Measurements from ENCODE around the gene NUAK2. TPM values are rescaled to one million over a fixed set of nuclear protein-coding genes. Genes with fewer than 3 reads are reported as not detected.

Gene NUAK2
- total RNA-seq, 1 donor from 2014 or later: 1.2 TPM

- DNase-seq (no peak), ATAC-seq (ENCODE audit: poor library complexity) (no peak)
- intact Hi-C loops (cut with DNase I): no loop called here
Measured at GRCh38 chr1:205268846-205269680, 52.5 kb downstream of the NUAK2 start.

- no peak for DNase-seq
- intact Hi-C loops (cut with DNase I): no loop called here
- no peak for ATAC-seq (ENCODE audit: poor library complexity)
Measured at GRCh38 chr1:205267306-205267902, 54.1 kb downstream of the NUAK2 start.

- no peak for ATAC-seq (ENCODE audit: poor library complexity)
- intact Hi-C loops (cut with DNase I): no loop called here
- DNase-seq: no peak
Measured at GRCh38 chr1:205266611-205267305, 54.8 kb downstream of the NUAK2 start.

- DNase-seq (peak; percentile 18), ATAC-seq (ENCODE audit: poor library complexity) (no peak)
- intact Hi-C loops (cut with DNase I): no loop called here
Measured at GRCh38 chr1:205263580-205264190, 57.9 kb downstream of the NUAK2 start.

GRCh38 chr1:205262731-205263171 is 58.8 kb downstream of the NUAK2 start:
- ATAC-seq (ENCODE audit: poor library complexity) (no peak), DNase-seq (peak; percentile 33)
- intact Hi-C loops (cut with DNase I): no loop called here

GRCh38 chr1:205261946-205262691 is 59.4 kb downstream of the NUAK2 start:
- DNase-seq (peak; percentile 11), ATAC-seq (ENCODE audit: poor library complexity) (no peak)
- intact Hi-C loops (cut with DNase I): no loop called here

- intact Hi-C loops (cut with DNase I): no loop called here
- ATAC-seq (ENCODE audit: poor library complexity) (no peak), DNase-seq (peak; percentile 3)
Measured at GRCh38 chr1:205260948-205261732, 60.4 kb downstream of the NUAK2 start.

- ATAC-seq (ENCODE audit: poor library complexity): no peak
- intact Hi-C loops (cut with DNase I): loop anchor here (5.0 to 10.0 kb wide), 2 partner anchors 115 to 273 kb away; no protein-coding TSS in a partner anchor
- DNase-seq: peak; percentile 4
Measured at GRCh38 chr1:205259998-205260397, 61.5 kb downstream of the NUAK2 start.

- intact Hi-C loops (cut with DNase I): loop anchor here (5.0 to 10.0 kb wide), 2 partner anchors 115 to 272 kb away; no protein-coding TSS in a partner anchor
- DNase-seq (peak; percentile 59), ATAC-seq (ENCODE audit: poor library complexity) (peak; percentile 6)
Measured at GRCh38 chr1:205259324-205259832, 62.2 kb downstream of the NUAK2 start.

GRCh38 chr1:205258719-205259118 is 62.8 kb downstream of the NUAK2 start:
- intact Hi-C loops (cut with DNase I): loop anchor here (5.0 to 10.0 kb wide), 2 partner anchors 114 to 271 kb away; no protein-coding TSS in a partner anchor
- ATAC-seq (ENCODE audit: poor library complexity) (no peak), DNase-seq (peak; percentile 34)

GRCh38 chr1:205258261-205258691 is 63.3 kb downstream of the NUAK2 start:
- peak; percentile 14 for DNase-seq
- intact Hi-C loops (cut with DNase I): loop anchor here (5.0 to 10.0 kb wide), 2 partner anchors 113 to 271 kb away; no protein-coding TSS in a partner anchor
- no peak for ATAC-seq (ENCODE audit: poor library complexity)

- intact Hi-C loops (cut with DNase I): loop anchor here (5.0 to 10.0 kb wide), 2 partner anchors 113 to 270 kb away; no protein-coding TSS in a partner anchor
- DNase-seq (peak; percentile 3), ATAC-seq (ENCODE audit: poor library complexity) (no peak)
Measured at GRCh38 chr1:205257735-205258134, 63.8 kb downstream of the NUAK2 start.

- DNase-seq: peak; percentile 29
- intact Hi-C loops (cut with DNase I): loop anchor here (5.0 to 10.0 kb wide), 2 partner anchors 112 to 270 kb away; no protein-coding TSS in a partner anchor
- no peak for ATAC-seq (ENCODE audit: poor library complexity)
Measured at GRCh38 chr1:205256951-205257625, 64.5 kb downstream of the NUAK2 start.

GRCh38 chr1:205255941-205256780 is 65.4 kb downstream of the NUAK2 start:
- DNase-seq: peak; percentile 94
- ATAC-seq (ENCODE audit: poor library complexity): peak; percentile 93
- intact Hi-C loops (cut with DNase I): loop anchor here (5.0 to 10.0 kb wide), 2 partner anchors 111 to 269 kb away; no protein-coding TSS in a partner anchor
